ENCODE data around the gene CYP39A1. TPM values are rescaled to one million over a fixed set of nuclear protein-coding genes. Genes with fewer than 3 reads are reported as not detected.

Gene CYP39A1
- total RNA-seq: 1 to 10 TPM; 6.9 to 8.7 (median 7.1) TPM
- polyA plus RNA-seq: 3.3 TPM
- long read RNA-seq, donor 1, transcript CYP39A1-201 (12 exons, 2,176 nt): major isoform, 6 of 9 reads
- long read RNA-seq, donor 1, partial matches to known transcripts: 0 of 9 reads
- long read RNA-seq, donor 1, other reads (novel, unspliced or antisense): 3 of 9 reads
- long read RNA-seq, donor 2: 0 reads
- long read RNA-seq, donor 3, transcript CYP39A1-201 (12 exons, 2,176 nt): major isoform, 5 of 7 reads
- long read RNA-seq, donor 3, partial matches to known transcripts: 0 of 7 reads
- long read RNA-seq, donor 3, other reads (novel, unspliced or antisense): 2 of 7 reads
- long read RNA-seq, donor 4, partial matches to known transcripts: 0 of 1 reads
- long read RNA-seq, donor 4, other reads (novel, unspliced or antisense): 0 of 1 reads

GRCh38 chr6:46652603-46653438, at the start of gene CYP39A1, which contains the start of gene SLC25A27:
Gene CYP39A1 (minus strand): TSS chr6:46652818. CDS start chr6:46652582, 236 bp downstream.
Gene SLC25A27 (plus strand): TSS chr6:46652975. CDS start chr6:46653193, 218 bp downstream.
- intact Hi-C loops (cut with DNase I): no loop called here
- Histone ChIP-seq H3K9me3 (ENCODE audit: control insufficient read depth, low read length) (no peaks in the 10 kb centered on the region), H3K27me3 (ENCODE audit: control insufficient read depth, insufficient read depth) (no peaks in the 10 kb centered on the region), H3K4me3 (ENCODE audit: low read length) (peak within 1 kb of the TSS; percentile 79), H3K4me1 (ENCODE audit: control insufficient read depth, insufficient read depth, low read length) (no peaks in the 10 kb centered on the region), H3K27ac (ENCODE audit: low read length) (peak within 1 kb of the TSS; percentile 80)
- DNase-seq (peak; percentile 93 to 98 (median 96)), ATAC-seq (peak; percentile 100)
- under 1% methylated on average over 72 of the region's 72 CpGs for WGBS

GRCh38 chr6:46699970-46700369, 47.4 kb upstream of the CYP39A1 start:
- Histone ChIP-seq H3K27ac (ENCODE audit: low read length) (no peak overlapping the region), H3K4me1 (ENCODE audit: control insufficient read depth, insufficient read depth, low read length) (no peaks in the 10 kb centered on the region), H3K27me3 (ENCODE audit: control insufficient read depth, insufficient read depth) (no peaks in the 10 kb centered on the region), H3K4me3 (ENCODE audit: low read length) (no peak overlapping the region), H3K9me3 (ENCODE audit: control insufficient read depth, low read length) (no peaks in the 10 kb centered on the region)
- ATAC-seq (no peak), DNase-seq (no peak)
- WGBS: 81% methylated on average over 1 of the region's 1 CpG
- intact Hi-C loops (cut with DNase I): loop anchor here in 2 of 4 donors (10.0 kb wide), 2 partner anchors 75 to 85 kb away; no protein-coding TSS in a partner anchor

GRCh38 chr6:46690911-46691451, 38.4 kb upstream of the CYP39A1 start:
- Histone ChIP-seq H3K27ac (ENCODE audit: low read length) (no peak overlapping the region), H3K9me3 (ENCODE audit: control insufficient read depth, low read length) (no peaks in the 10 kb centered on the region), H3K4me3 (ENCODE audit: low read length) (no peak overlapping the region), H3K4me1 (ENCODE audit: control insufficient read depth, insufficient read depth, low read length) (no peaks in the 10 kb centered on the region), H3K27me3 (ENCODE audit: control insufficient read depth, insufficient read depth) (no peaks in the 10 kb centered on the region)
- intact Hi-C loops (cut with DNase I): no loop called here
- ATAC-seq: no peak
- 47% methylated on average over 1 of the region's 1 CpG for WGBS
- DNase-seq: no peak

- intact Hi-C loops (cut with DNase I): no loop called here
- no peak overlapping the region for H3K4me3 ChIP-seq (ENCODE audit: low read length)
- ATAC-seq: no peak
- no peaks in the 10 kb centered on the region for H3K4me1 ChIP-seq (ENCODE audit: control insufficient read depth, insufficient read depth, low read length)
- 69% methylated on average over 2 of the region's 2 CpGs for WGBS
- DNase-seq: no peak
- no peaks in the 10 kb centered on the region for H3K9me3 ChIP-seq (ENCODE audit: control insufficient read depth, low read length)
- H3K27ac ChIP-seq (ENCODE audit: low read length): no peak overlapping the region
- H3K27me3 ChIP-seq (ENCODE audit: control insufficient read depth, insufficient read depth): no peaks in the 10 kb centered on the region
Observed at GRCh38 chr6:46690141-46690755, 37.6 kb upstream of the CYP39A1 start.

GRCh38 chr6:46689657-46690056, 37.0 kb upstream of the CYP39A1 start:
- no peaks in the 10 kb centered on the region for H3K9me3 ChIP-seq (ENCODE audit: control insufficient read depth, low read length)
- DNase-seq (no peak), ATAC-seq (peak in 1 of 2 donors; percentile 51)
- H3K4me1 ChIP-seq (ENCODE audit: control insufficient read depth, insufficient read depth, low read length): no peaks in the 10 kb centered on the region
- no peak overlapping the region for H3K27ac ChIP-seq (ENCODE audit: low read length)
- intact Hi-C loops (cut with DNase I): no loop called here
- WGBS: 83% methylated on average over 3 of the region's 3 CpGs
- no peaks in the 10 kb centered on the region for H3K27me3 ChIP-seq (ENCODE audit: control insufficient read depth, insufficient read depth)
- H3K4me3 ChIP-seq (ENCODE audit: low read length): no peak overlapping the region

- ATAC-seq: peak in 1 of 2 donors; percentile 26
- intact Hi-C loops (cut with DNase I): no loop called here
- no peaks in the 10 kb centered on the region for H3K9me3 ChIP-seq (ENCODE audit: control insufficient read depth, low read length)
- H3K4me1 ChIP-seq (ENCODE audit: control insufficient read depth, insufficient read depth, low read length): no peaks in the 10 kb centered on the region
- no peak overlapping the region for H3K4me3 ChIP-seq (ENCODE audit: low read length)
- no peak overlapping the region for H3K27ac ChIP-seq (ENCODE audit: low read length)
- no peak for DNase-seq
- 93% methylated on average over 13 of the region's 13 CpGs for WGBS
- H3K27me3 ChIP-seq (ENCODE audit: control insufficient read depth, insufficient read depth): no peaks in the 10 kb centered on the region
Observed at GRCh38 chr6:46688966-46689335, 36.3 kb upstream of the CYP39A1 start.

- no peak overlapping the region for H3K4me3 ChIP-seq (ENCODE audit: low read length)
- no peaks in the 10 kb centered on the region for H3K9me3 ChIP-seq (ENCODE audit: control insufficient read depth, low read length)
- intact Hi-C loops (cut with DNase I): no loop called here
- WGBS: 93% methylated on average over 85 of the region's 85 CpGs
- DNase-seq (peak; percentile 15 to 48 (median 40)), ATAC-seq (peak; percentile 23 to 46)
- no peaks in the 10 kb centered on the region for H3K27me3 ChIP-seq (ENCODE audit: control insufficient read depth, insufficient read depth)
- H3K4me1 ChIP-seq (ENCODE audit: control insufficient read depth, insufficient read depth, low read length): no peaks in the 10 kb centered on the region
- H3K27ac ChIP-seq (ENCODE audit: low read length): no peak overlapping the region
Observed at GRCh38 chr6:46688117-46688965, 35.7 kb upstream of the CYP39A1 start.

GRCh38 chr6:46687619-46688097, 35.0 kb upstream of the CYP39A1 start, which contains the start of gene TDRD6:
Gene TDRD6 (plus strand): TSS chr6:46687885. CDS start chr6:46688129, 244 bp downstream.
- Histone ChIP-seq H3K27me3 (ENCODE audit: control insufficient read depth, insufficient read depth) (no peaks in the 10 kb centered on the region), H3K4me1 (ENCODE audit: control insufficient read depth, insufficient read depth, low read length) (no peaks in the 10 kb centered on the region), H3K9me3 (ENCODE audit: control insufficient read depth, low read length) (no peaks in the 10 kb centered on the region), H3K4me3 (ENCODE audit: low read length) (no peak within 1 kb of the TSS), H3K27ac (ENCODE audit: low read length) (no peak within 1 kb of the TSS)
- peak in 1 of 2 donors; percentile 41 for ATAC-seq
- DNase-seq: peak; percentile 8 to 63 (median 43)
- WGBS: 88% methylated on average over 41 of the region's 41 CpGs
- intact Hi-C loops (cut with DNase I): no loop called here

GRCh38 chr6:46684771-46685170, 32.2 kb upstream of the CYP39A1 start:
- DNase-seq (no peak), ATAC-seq (no peak)
- WGBS: 55% methylated on average over 4 of the region's 4 CpGs
- Histone ChIP-seq H3K9me3 (ENCODE audit: control insufficient read depth, low read length) (no peaks in the 10 kb centered on the region), H3K27ac (ENCODE audit: low read length) (no peak overlapping the region), H3K4me3 (ENCODE audit: low read length) (no peak overlapping the region), H3K27me3 (ENCODE audit: control insufficient read depth, insufficient read depth) (no peaks in the 10 kb centered on the region), H3K4me1 (ENCODE audit: control insufficient read depth, insufficient read depth, low read length) (no peaks in the 10 kb centered on the region)
- intact Hi-C loops (cut with DNase I): no loop called here

- WGBS: 62% methylated on average over 4 of the region's 4 CpGs
- DNase-seq (no peak), ATAC-seq (no peak)
- Histone ChIP-seq H3K4me3 (ENCODE audit: low read length) (no peak overlapping the region), H3K4me1 (ENCODE audit: control insufficient read depth, insufficient read depth, low read length) (no peaks in the 10 kb centered on the region), H3K9me3 (ENCODE audit: control insufficient read depth, low read length) (no peaks in the 10 kb centered on the region), H3K27me3 (ENCODE audit: control insufficient read depth, insufficient read depth) (no peaks in the 10 kb centered on the region), H3K27ac (ENCODE audit: low read length) (no peak overlapping the region)
- intact Hi-C loops (cut with DNase I): no loop called here
Observed at GRCh38 chr6:46677314-46677654, 24.7 kb upstream of the CYP39A1 start.

Data from right cardiac atrium (tissue), 5 donors.